Coronary artery (tissue), 2 donors: ENCODE data around the gene RERE.

Source experiments
- DNase-seq: peaks from one replicate; pipeline ENCODE4 v3.0.0-alpha.2; 2017; ENCODE audit warnings: low spot score
- H3K27ac ChIP-seq, 2 donors: fragments of 200-600 bp; sonication (generic); one replicate each; pipeline ENCODE4 v1.5.1; 2016 to 2019
- H3K4me3 ChIP-seq: fragments of 200-600 bp; sonication (generic); 2 replicates; pipeline ENCODE4 v1.5.1; 2016; ENCODE audit warnings: mild to moderate bottlenecking, moderate library complexity
- TF ChIP-seq, protein P1 (sequence below): fragments of 200-600 bp; sonication (generic); IDR thresholded peaks from one replicate; pipeline ENCODE4 v1.5.1; 2019; ENCODE audit warnings: antibody characterized with exemption

RERE gene

DNA sequence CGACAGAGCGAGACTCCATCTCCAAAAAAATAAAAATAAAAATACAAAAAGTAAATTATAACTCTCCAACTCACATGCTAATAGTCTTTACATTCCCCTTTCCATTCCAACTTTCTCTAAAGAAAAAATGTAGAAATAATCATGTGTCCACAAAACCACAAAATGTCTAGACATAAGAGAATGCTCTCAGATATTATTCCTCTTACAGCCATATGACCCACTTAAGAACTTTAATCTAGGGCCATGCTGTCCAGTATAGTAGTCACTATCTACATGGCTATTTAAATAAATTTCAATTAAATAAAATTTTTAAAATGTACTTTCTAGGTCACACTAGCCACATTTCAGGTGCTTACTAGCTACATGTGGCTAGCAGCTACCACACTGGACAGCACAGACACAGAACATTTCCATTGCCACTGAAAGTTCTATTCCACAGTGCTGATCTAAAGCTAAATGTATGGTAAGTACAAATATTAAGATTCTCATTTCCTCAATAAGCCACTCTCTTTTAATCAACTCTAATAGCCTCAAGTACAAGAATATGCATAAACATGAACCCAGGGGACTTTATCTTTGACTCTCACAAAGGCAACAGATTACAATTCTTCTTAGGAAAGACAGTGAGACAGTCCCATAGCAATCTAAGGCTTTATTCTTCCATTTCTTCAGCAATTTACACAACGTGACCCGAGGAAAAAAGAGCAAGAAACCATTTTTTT lies 138.6 kb downstream of the RERE start:
- TF ChIP-seq, protein P1, sequence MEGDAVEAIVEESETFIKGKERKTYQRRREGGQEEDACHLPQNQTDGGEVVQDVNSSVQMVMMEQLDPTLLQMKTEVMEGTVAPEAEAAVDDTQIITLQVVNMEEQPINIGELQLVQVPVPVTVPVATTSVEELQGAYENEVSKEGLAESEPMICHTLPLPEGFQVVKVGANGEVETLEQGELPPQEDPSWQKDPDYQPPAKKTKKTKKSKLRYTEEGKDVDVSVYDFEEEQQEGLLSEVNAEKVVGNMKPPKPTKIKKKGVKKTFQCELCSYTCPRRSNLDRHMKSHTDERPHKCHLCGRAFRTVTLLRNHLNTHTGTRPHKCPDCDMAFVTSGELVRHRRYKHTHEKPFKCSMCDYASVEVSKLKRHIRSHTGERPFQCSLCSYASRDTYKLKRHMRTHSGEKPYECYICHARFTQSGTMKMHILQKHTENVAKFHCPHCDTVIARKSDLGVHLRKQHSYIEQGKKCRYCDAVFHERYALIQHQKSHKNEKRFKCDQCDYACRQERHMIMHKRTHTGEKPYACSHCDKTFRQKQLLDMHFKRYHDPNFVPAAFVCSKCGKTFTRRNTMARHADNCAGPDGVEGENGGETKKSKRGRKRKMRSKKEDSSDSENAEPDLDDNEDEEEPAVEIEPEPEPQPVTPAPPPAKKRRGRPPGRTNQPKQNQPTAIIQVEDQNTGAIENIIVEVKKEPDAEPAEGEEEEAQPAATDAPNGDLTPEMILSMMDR: no peak
- no peak overlapping the region for H3K27ac ChIP-seq
- H3K4me3 ChIP-seq: no peak overlapping the region
- no peak for DNase-seq

DNA sequence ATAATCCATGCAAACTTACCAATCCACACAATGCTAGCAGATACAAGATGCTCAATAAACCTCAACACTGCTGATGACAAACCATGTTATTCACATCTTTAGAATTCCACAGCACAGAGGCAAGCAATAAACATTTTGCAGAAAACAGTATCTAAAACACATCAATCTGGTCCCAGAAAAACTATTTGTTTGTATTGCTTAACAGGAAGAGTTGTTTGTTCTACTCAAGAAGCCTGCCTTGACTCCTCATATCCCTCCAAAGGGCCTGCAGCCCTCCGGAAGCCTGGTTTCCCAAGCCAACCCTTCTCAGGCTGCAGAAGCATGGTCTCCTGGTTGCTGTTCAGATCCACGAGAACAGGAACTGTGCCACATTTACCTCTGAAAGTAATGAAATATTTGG lies 139.7 kb downstream of the RERE start:
- DNase-seq: no peak
- Histone ChIP-seq H3K4me3 (no peak overlapping the region), H3K27ac (no peak overlapping the region)
- TF ChIP-seq, protein P1: no peak

DNA sequence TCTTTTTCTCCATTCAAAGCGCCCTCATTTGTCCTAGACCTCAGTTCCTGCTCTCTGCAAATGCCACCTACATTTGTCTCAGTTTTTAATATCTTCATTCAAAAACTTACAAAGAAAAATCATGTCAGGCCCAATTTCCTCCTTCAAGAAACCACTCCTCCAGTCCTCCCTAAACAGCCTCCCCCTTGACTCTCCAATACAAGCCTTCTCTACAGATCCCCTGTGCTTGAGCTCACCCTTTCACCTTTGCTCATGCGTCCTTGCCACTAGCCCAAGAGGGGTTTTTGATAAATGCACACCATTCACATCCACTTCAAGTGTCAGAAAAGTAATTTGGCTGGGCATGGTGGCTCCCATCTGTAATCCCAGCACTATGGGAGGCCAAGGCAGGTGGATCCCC lies 140.6 kb downstream of the RERE start:
- H3K4me3 ChIP-seq: no peak overlapping the region
- TF ChIP-seq, protein P1: no peak
- DNase-seq: no peak

DNA sequence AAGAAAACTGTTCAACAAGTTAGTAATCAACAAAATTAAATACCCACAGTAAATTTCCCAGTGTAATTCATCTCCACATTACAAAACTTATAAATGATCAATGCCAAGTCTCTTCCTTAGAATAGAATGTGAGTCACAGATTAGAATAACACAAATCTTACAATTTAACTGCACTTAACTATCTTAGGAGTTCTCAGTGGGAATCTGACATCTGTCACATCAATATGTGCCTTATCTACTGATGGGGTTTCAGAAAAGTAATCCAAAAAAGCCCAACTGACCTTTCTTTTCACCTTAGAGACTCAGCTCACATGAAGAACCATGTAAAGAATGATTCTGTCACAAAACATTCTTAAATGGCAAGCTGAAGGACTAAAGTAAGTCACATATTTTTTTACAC lies 141.4 kb downstream of the RERE start:
- no peak for DNase-seq
- TF ChIP-seq, protein P1: no peak
- H3K4me3 ChIP-seq: no peak overlapping the region
- H3K27ac ChIP-seq: no peak overlapping the region

More for the DNA sequence above, 140.6 kb downstream of the RERE start:
- no peak overlapping the region for H3K27ac ChIP-seq

DNA sequence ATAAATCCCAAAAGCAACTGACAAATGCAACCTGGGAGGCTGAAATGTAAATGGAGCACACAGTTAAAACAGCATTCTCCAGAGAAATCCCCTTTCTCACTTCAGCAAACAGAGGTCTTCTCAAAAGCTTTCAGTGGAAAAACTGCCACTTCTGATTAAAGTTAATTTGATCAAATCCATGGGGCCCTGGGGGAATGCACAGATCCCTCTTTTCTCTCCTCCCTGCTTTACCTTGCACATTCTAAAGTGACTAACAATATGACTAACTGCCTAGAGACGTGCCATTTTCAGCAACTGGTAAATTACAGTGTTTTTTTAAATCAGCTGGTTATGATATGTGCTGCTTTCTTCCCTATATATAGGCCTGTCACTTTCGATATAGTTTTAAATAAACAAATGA lies 142.5 kb downstream of the RERE start:
- no peak for DNase-seq
- TF ChIP-seq, protein P1: no peak
- Histone ChIP-seq H3K4me3 (no peak overlapping the region), H3K27ac (no peak overlapping the region)

DNA sequence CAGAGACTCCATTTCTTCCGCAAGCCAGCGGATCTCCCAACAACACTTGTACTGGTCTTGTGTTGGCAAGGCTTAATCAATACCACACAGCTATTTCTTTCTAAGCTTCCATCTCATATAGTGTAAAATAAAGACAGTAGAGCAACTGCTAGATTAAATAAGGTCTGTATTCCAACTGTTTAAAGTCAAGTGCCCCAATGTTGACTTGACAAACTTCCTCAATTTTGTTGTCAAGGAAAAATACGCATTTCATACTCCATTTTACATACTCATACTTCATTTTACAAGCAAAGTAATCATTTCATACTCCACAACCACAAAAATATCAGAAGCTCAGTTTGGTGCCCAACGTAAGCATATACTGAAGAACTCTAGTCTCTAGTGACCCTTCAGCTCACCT lies 143.0 kb downstream of the RERE start:
- no peak for DNase-seq
- Histone ChIP-seq H3K4me3 (no peak overlapping the region), H3K27ac (no peak overlapping the region)
- TF ChIP-seq, protein P1: no peak

DNA sequence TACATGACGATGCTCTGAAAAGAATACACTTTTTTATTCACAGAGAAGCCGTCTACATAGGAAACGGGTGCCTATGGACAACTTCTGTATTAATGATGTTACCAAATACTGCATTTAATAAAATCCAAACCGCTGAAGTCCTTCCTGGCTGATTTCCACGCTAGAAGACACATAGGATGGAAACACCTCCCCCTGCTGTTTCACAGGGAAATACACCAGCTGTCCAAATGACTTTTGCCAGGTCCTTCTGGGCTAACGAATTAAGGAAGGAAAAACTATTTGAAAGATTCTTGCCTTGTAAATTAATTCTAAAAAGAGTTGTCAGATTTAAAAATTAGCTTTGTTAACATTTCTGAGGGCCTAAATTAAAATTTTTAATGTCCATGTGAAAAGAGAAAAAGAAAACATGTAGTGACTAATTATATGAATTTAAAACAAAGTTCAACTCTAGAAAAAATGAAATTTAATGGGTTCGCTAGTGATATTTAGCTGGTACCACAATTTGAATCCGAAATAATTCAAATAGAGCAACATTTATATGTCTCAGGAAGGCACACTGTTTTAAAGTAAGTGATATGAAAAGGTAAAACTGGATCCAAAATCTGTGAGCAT lies 146.0 kb downstream of the RERE start:
- TF ChIP-seq, protein P1: peak; percentile 49
- no peak for DNase-seq
- H3K4me3 ChIP-seq: peak overlapping the region; percentile 41
- no peak overlapping the region for H3K27ac ChIP-seq
